Smooth muscle cell (in vitro differentiated cells): ENCODE results near the gene CORO1C. TPM values are rescaled to one million over a fixed set of nuclear protein-coding genes. Genes with fewer than 3 reads are reported as not detected.

Experiments used
- DNase-seq: peaks from one replicate; lab custom pipeline; 2025; ENCODE audit not compliant: unreplicated experiment; lab: John Stamatoyannopoulos, UW
- H2AFZ ChIP-seq: fragments of 200-600 bp; sonication (generic); 2 replicates; pipeline ENCODE4 v1.6.0; 2016; ENCODE audit warnings: antibody characterized with exemption, low read depth, mild to moderate bottlenecking
- H3F3A ChIP-seq: fragments of 200-600 bp; sonication (generic); 2 replicates; pipeline ENCODE4 v1.6.0; 2017; ENCODE audit warnings: antibody characterized with exemption, low read depth
- H3K27ac ChIP-seq: fragments of 200-600 bp; sonication (generic); 2 replicates; pipeline ENCODE4 v1.5.1; 2016; ENCODE audit warnings: low read depth, mild to moderate bottlenecking
- H3K27me3 ChIP-seq: fragments of 200-600 bp; sonication (generic); 2 replicates; pipeline ENCODE4 v1.6.1; 2016; ENCODE audit warnings: low read depth, mild to moderate bottlenecking
- H3K36me3 ChIP-seq: fragments of 200-600 bp; sonication (generic); 2 replicates; pipeline ENCODE4 v1.5.1; 2016; ENCODE audit warnings: low read depth
- H3K4me1 ChIP-seq: fragments of 200-600 bp; sonication (generic); 2 replicates; pipeline ENCODE4 v1.5.1; 2016; ENCODE audit warnings: low read depth
- H3K4me2 ChIP-seq: fragments of 200-600 bp; sonication (generic); 2 replicates; pipeline ENCODE4 v1.6.0; 2016; ENCODE audit warnings: mild to moderate bottlenecking
- H3K4me3 ChIP-seq: fragments of 200-600 bp; sonication (generic); 2 replicates; pipeline ENCODE4 v1.5.1; 2016; ENCODE audit warnings: mild to moderate bottlenecking
- H3K79me2 ChIP-seq: fragments of 200-600 bp; sonication (generic); 2 replicates; pipeline ENCODE4 v1.6.0; 2016; ENCODE audit warnings: low read depth, mild to moderate bottlenecking
- H3K9ac ChIP-seq: fragments of 200-600 bp; sonication (generic); 2 replicates; pipeline ENCODE4 v1.6.0; 2016; ENCODE audit warnings: low read depth
- H3K9me3 ChIP-seq: fragments of 200-600 bp; sonication (generic); replicated peaks from 2 replicates; pipeline ENCODE4 v1.5.1; 2016; ENCODE audit warnings: low read depth
- H4K20me1 ChIP-seq: fragments of 200-600 bp; sonication (generic); 2 replicates; pipeline ENCODE4 v1.6.0; 2016; ENCODE audit warnings: low read depth
- WGBS: methylation state at CpG from one replicate; pipeline ENCODE4 v1.1.7; 2016; ENCODE audit warnings: low lambda C conversion rate; 5-methylcytosine and 5-hydroxymethylcytosine counted together
- polyA plus RNA-seq: library from polyadenylated mRNA; unstranded; fragments of >200 nt; fragmentation: Nextera tagmentation; extraction: Ambion mirVana; gene quantifications from 2 replicates; pipeline ENCODE4 v1.2.1, GENCODE V29; 2016
- total RNA-seq: library from RNA; depleted of rRNA; stranded (reverse); fragments of >200 nt; gene quantifications from 2 replicates; pipeline ENCODE4 v1.2.3, GENCODE V29; 2014
- TF ChIP-seq, protein P1 (sequence below): fragments of 200-600 bp; sonication (generic); IDR thresholded peaks from 2 replicates; pipeline ENCODE4 v1.5.1; 2017; ENCODE audit warnings: borderline replicate concordance, mild to moderate bottlenecking, antibody characterized with exemption; ENCODE audit not compliant: insufficient read depth, poor library complexity, severe bottlenecking

Gene CORO1C
- total and polyA plus RNA-seq, 2 experiments from 2014 or later: 96.7 to 136 TPM

DNA sequence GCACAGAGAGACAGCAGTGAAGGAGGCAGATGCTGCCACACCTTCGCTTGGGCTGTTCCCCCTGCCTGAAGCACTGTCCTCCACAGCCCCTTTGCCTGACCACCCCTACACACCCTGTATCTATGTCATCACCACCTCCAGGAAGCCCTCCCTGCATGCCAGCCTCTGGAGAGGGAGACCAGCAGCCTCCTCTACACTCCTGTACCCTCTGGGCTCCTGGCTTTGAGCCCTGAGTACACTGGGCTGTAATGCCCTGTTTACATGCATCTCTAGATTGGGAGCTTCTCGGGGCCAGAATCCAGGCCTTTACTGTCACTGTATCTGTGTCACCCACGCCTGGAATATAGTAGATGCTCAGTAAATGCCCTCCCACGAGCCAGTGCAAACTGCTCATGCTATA lies 127.6 kb downstream of the CORO1C start:
- H3F3A ChIP-seq: no peaks in the 10 kb centered on the region
- WGBS: 88% methylated on average over 4 of the region's 4 CpGs
- H3K79me2 ChIP-seq: no peaks in the 10 kb centered on the region
- no peaks in the 10 kb centered on the region for H3K4me1 ChIP-seq
- H2AFZ ChIP-seq: no peak overlapping the region
- H3K4me2 ChIP-seq: no peak overlapping the region
- no peak overlapping the region for H3K9ac ChIP-seq
- H3K36me3 ChIP-seq: no peaks in the 10 kb centered on the region
- no peaks in the 10 kb centered on the region for H3K27me3 ChIP-seq
- no peak for DNase-seq
- H3K4me3 ChIP-seq: no peak overlapping the region
- H3K9me3 ChIP-seq: no peaks in the 10 kb centered on the region
- H3K27ac ChIP-seq: no peak overlapping the region
- H4K20me1 ChIP-seq: no peaks in the 10 kb centered on the region
- TF ChIP-seq, protein P1, sequence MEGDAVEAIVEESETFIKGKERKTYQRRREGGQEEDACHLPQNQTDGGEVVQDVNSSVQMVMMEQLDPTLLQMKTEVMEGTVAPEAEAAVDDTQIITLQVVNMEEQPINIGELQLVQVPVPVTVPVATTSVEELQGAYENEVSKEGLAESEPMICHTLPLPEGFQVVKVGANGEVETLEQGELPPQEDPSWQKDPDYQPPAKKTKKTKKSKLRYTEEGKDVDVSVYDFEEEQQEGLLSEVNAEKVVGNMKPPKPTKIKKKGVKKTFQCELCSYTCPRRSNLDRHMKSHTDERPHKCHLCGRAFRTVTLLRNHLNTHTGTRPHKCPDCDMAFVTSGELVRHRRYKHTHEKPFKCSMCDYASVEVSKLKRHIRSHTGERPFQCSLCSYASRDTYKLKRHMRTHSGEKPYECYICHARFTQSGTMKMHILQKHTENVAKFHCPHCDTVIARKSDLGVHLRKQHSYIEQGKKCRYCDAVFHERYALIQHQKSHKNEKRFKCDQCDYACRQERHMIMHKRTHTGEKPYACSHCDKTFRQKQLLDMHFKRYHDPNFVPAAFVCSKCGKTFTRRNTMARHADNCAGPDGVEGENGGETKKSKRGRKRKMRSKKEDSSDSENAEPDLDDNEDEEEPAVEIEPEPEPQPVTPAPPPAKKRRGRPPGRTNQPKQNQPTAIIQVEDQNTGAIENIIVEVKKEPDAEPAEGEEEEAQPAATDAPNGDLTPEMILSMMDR: no peak

DNA sequence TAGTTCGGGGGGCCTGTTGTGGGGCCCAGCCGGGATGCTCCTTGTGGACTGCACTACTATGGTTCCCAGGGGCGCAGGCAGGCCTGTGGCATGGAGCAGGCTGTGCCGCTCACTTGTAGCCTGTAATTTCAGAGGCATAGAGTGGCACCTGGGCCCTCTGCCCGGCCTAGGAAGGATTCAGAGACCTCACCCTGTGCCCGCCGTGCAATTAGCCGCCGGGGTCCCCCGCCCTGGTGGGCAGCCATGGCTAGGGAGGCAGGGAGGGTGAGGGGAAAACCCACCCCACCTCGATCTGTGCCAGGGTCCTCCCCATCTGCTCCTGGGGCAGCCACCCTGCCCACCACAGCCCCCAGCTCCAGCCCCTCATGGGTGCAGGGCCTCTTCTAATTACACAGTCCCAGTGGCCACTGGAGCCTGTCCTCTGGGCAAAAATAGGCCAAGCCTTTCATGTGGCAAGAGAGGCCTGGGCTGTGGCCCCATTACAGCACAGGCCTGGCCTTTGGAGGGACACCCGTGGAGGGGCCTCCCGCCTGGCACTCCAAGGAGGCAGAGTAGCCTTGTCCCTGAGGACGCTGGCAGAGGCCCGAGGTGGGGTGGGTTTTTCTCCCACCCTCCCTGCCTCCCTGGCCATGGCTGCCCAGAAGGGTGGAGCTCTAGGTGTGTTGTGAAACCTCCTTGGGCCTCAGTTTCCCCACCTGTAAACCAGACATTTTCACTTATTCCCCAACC lies 128.2 kb downstream of the CORO1C start:
- TF ChIP-seq, protein P1: no peak

GRCh38 chr12:108602209-108602705 lies 129.1 kb downstream of the CORO1C start:
- H3K9ac ChIP-seq: no peak overlapping the region
- H3K27me3 ChIP-seq: no peaks in the 10 kb centered on the region
- peaks cover 9% of the 10 kb centered on the region for H3K79me2 ChIP-seq
- WGBS: 98% methylated on average over 9 of the region's 9 CpGs
- H3K9me3 ChIP-seq: no peaks in the 10 kb centered on the region
- no peaks in the 10 kb centered on the region for H3K36me3 ChIP-seq
- H3F3A ChIP-seq: no peaks in the 10 kb centered on the region
- no peaks in the 10 kb centered on the region for H4K20me1 ChIP-seq
- H3K27ac ChIP-seq: no peak overlapping the region
- no peak for DNase-seq
- H3K4me3 ChIP-seq: no peak overlapping the region
- TF ChIP-seq, protein P1: no peak
- no peak overlapping the region for H3K4me2 ChIP-seq
- no peaks in the 10 kb centered on the region for H3K4me1 ChIP-seq
- H2AFZ ChIP-seq: no peak overlapping the region

More for the DNA sequence above, 128.2 kb downstream of the CORO1C start:
- no peaks in the 10 kb centered on the region for H3K36me3 ChIP-seq
- no peaks in the 10 kb centered on the region for H4K20me1 ChIP-seq
- no peak overlapping the region for H3K4me3 ChIP-seq
- no peak for DNase-seq
- H3K9ac ChIP-seq: no peak overlapping the region
- H3K27ac ChIP-seq: no peak overlapping the region
- 92% methylated on average over 15 of the region's 15 CpGs for WGBS
- no peaks in the 10 kb centered on the region for H3K4me1 ChIP-seq
- no peaks in the 10 kb centered on the region for H3K9me3 ChIP-seq
- no peaks in the 10 kb centered on the region for H3K27me3 ChIP-seq
- H3F3A ChIP-seq: no peaks in the 10 kb centered on the region
- no peaks in the 10 kb centered on the region for H3K79me2 ChIP-seq
- H2AFZ ChIP-seq: no peak overlapping the region
- H3K4me2 ChIP-seq: no peak overlapping the region

DNA sequence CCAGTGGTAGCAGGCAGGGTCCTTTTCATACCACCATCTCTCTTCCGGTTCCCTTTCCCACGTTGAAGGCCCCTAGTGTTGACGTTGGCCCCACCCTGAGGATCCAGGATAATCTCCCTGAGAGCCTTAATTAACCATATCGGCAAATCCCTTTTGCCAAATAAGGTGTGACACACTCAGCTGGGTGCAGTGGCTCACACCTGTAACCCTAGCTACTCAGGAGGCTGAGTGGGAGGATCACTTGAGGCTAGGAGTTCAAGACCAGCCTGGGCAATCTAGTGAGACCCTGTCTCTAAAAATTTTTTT lies 130.7 kb downstream of the CORO1C start:
- Histone ChIP-seq H3K9me3 (no peaks in the 10 kb centered on the region), H3K4me1 (no peaks in the 10 kb centered on the region), H3K9ac (no peak overlapping the region), H3F3A (no peaks in the 10 kb centered on the region), H3K79me2 (peaks cover 25% of the 10 kb centered on the region), H2AFZ (no peak overlapping the region), H4K20me1 (no peaks in the 10 kb centered on the region), H3K27ac (no peak overlapping the region), H3K36me3 (no peaks in the 10 kb centered on the region), H3K4me3 (no peak overlapping the region), H3K27me3 (no peaks in the 10 kb centered on the region), H3K4me2 (no peak overlapping the region)
- DNase-seq: no peak
- WGBS: 80% methylated on average over 4 of the region's 4 CpGs
- TF ChIP-seq, protein P1: no peak
